Activated naive CD4-positive, alpha-beta T cell treated with anti-CD3 and anti-CD28 coated beads, Interleukin-2, amount 50 U/mL, for 72 hours (primary cell): Measurements from ENCODE around the gene TRPM2. TPM values are rescaled to one million over a fixed set of nuclear protein-coding genes. Genes with fewer than 3 reads are reported as not detected.

Experiments used
- ATAC-seq, 2 donors: fragments of 150-1000 bp; cut with Tn5 transposase; 2 replicates each; pipeline ENCODE4 v1.10.0; 2021; ENCODE audit warnings: mild to moderate bottlenecking in 2 of 2, moderate library complexity in 2 of 2
- DNase-seq, 2 donors: peaks; one replicate each; pipeline ENCODE4 v3.0.0; 2021 to 2022; ENCODE audit warnings: low spot score in 2 of 2
- H3K27ac Mint-ChIP-seq, 2 donors: one replicate each; pipeline ENCODE4 v1.8.0; 2022; ENCODE audit warnings: mild to moderate bottlenecking in 2 of 2, mixed read lengths in 2 of 2
- H3K36me3 Mint-ChIP-seq, 2 donors: one replicate each; pipeline ENCODE4 v1.8.0; 2022; ENCODE audit warnings: mixed read lengths in 2 of 2
- H3K9me3 Mint-ChIP-seq, 2 donors: one replicate each; pipeline ENCODE4 v1.8.0; 2022; ENCODE audit warnings: mixed read lengths in 2 of 2
- total RNA-seq, 2 donors: library from RNA; stranded (reverse); gene quantifications; one replicate each; pipeline ENCODE4 v1.2.3, GENCODE V29; 2022

Gene TRPM2
- total RNA-seq, 2 donors from 2014 or later, result 8.5 to 16.3 TPM

- Mint-ChIP-seq H3K9me3 (no peaks in the 10 kb centered on the region), H3K36me3 (no peaks in the 10 kb centered on the region), H3K27ac (no peak overlapping the region)
- DNase-seq, result no peak
- ATAC-seq, result no peak
These were observed 89.1 kb downstream of the TRPM2 start for GRCh38 chr21:44442266-44443125.

- Mint-ChIP-seq H3K9me3 (no peaks in the 10 kb centered on the region), H3K36me3 (no peaks in the 10 kb centered on the region), H3K27ac (no peak overlapping the region)
- no peak for DNase-seq
- ATAC-seq, result no peak
These were observed 90.0 kb downstream of the TRPM2 start for GRCh38 chr21:44443291-44443890.

GRCh38 chr21:44443891-44444285 is 90.5 kb downstream of the TRPM2 start:
- no peaks in the 10 kb centered on the region for H3K9me3 Mint-ChIP-seq
- ATAC-seq (no peak), DNase-seq (no peak)
- H3K36me3 Mint-ChIP-seq, result no peaks in the 10 kb centered on the region
- no peak overlapping the region for H3K27ac Mint-ChIP-seq

- Mint-ChIP-seq H3K9me3 (no peaks in the 10 kb centered on the region), H3K27ac (peak overlapping the region in 1 of 2 donors; percentile 51), H3K36me3 (no peaks in the 10 kb centered on the region)
- DNase-seq, result no peak
- peak in 1 of 2 donors; percentile 56 for ATAC-seq
These were observed 91.0 kb downstream of the TRPM2 start for GRCh38 chr21:44444286-44444931.

- no peak for DNase-seq
- no peak for ATAC-seq
- no peaks in the 10 kb centered on the region for H3K36me3 Mint-ChIP-seq
- H3K27ac Mint-ChIP-seq, result peak overlapping the region; percentile 51 to 65
- no peaks in the 10 kb centered on the region for H3K9me3 Mint-ChIP-seq
These were observed 91.9 kb downstream of the TRPM2 start for GRCh38 chr21:44445145-44445812.

GRCh38 chr21:44448651-44449131 is 95.3 kb downstream of the TRPM2 start:
- Mint-ChIP-seq H3K9me3 (no peaks in the 10 kb centered on the region), H3K27ac (no peak overlapping the region), H3K36me3 (no peaks in the 10 kb centered on the region)
- DNase-seq, result peak in 1 of 2 donors; percentile 47
- ATAC-seq, result no peak

- Mint-ChIP-seq H3K36me3 (no peaks in the 10 kb centered on the region), H3K27ac (no peak overlapping the region), H3K9me3 (peaks cover 7 to 8% of the 10 kb centered on the region in 2 donors)
- ATAC-seq (no peak), DNase-seq (peak in 1 of 2 donors; percentile 39)
These were observed 96.3 kb downstream of the TRPM2 start for GRCh38 chr21:44449473-44450363.

- DNase-seq (peak in 1 of 2 donors; percentile 39), ATAC-seq (no peak)
- peaks cover 7 to 8% of the 10 kb centered on the region in 2 donors for H3K9me3 Mint-ChIP-seq
- H3K36me3 Mint-ChIP-seq, result no peaks in the 10 kb centered on the region
- no peak overlapping the region for H3K27ac Mint-ChIP-seq
These were observed 97.0 kb downstream of the TRPM2 start for GRCh38 chr21:44450402-44450801.

GRCh38 chr21:44450999-44451398 is 97.6 kb downstream of the TRPM2 start:
- ATAC-seq (no peak), DNase-seq (peak in 1 of 2 donors; percentile 30)
- H3K9me3 Mint-ChIP-seq, result peaks cover 7 to 8% of the 10 kb centered on the region in 2 donors
- H3K27ac Mint-ChIP-seq, result no peak overlapping the region
- H3K36me3 Mint-ChIP-seq, result no peaks in the 10 kb centered on the region

GRCh38 chr21:44453120-44453519 is 99.7 kb downstream of the TRPM2 start:
- Mint-ChIP-seq H3K9me3 (peaks cover 7 to 8% of the 10 kb centered on the region in 2 donors), H3K36me3 (no peaks in the 10 kb centered on the region), H3K27ac (no peak overlapping the region)
- DNase-seq (no peak), ATAC-seq (no peak)

- H3K36me3 Mint-ChIP-seq, result no peaks in the 10 kb centered on the region
- peaks cover 7 to 8% of the 10 kb centered on the region in 2 donors for H3K9me3 Mint-ChIP-seq
- no peak for DNase-seq
- ATAC-seq, result no peak
- H3K27ac Mint-ChIP-seq, result no peak overlapping the region
These were observed 100.6 kb downstream of the TRPM2 start for GRCh38 chr21:44454058-44454457.

GRCh38 chr21:44454747-44455523 is 101.5 kb downstream of the TRPM2 start, which contains the start of gene LRRC3:
TSS of gene LRRC3 (plus strand) at chr21:44455510. CDS start at chr21:44456645, 1,135 bp downstream.
- Mint-ChIP-seq H3K27ac (peak within 1 kb of the TSS in 1 of 2 donors; percentile 44), H3K36me3 (no peaks in the 10 kb centered on the region), H3K9me3 (peaks cover 7 to 8% of the 10 kb centered on the region in 2 donors)
- peak; percentile 67 to 83 for ATAC-seq
- peak; percentile 75 to 80 for DNase-seq

GRCh38 chr21:44455524-44456213 is 102.2 kb downstream of the TRPM2 start:
- Mint-ChIP-seq H3K36me3 (no peaks in the 10 kb centered on the region), H3K27ac (peak overlapping the region in 1 of 2 donors; percentile 44), H3K9me3 (peaks cover 7 to 8% of the 10 kb centered on the region in 2 donors)
- ATAC-seq (peak; percentile 62 to 66), DNase-seq (peak in 1 of 2 donors; percentile 37)

GRCh38 chr21:44456214-44456914 is 102.9 kb downstream of the TRPM2 start:
- Mint-ChIP-seq H3K9me3 (peaks cover 7 to 8% of the 10 kb centered on the region in 2 donors), H3K36me3 (no peaks in the 10 kb centered on the region), H3K27ac (no peak overlapping the region)
- ATAC-seq, result no peak
- DNase-seq, result no peak
